Ureter (tissue), 1 donor: ENCODE results near the gene RPA3. TPM values are rescaled to one million over a fixed set of nuclear protein-coding genes. Genes with fewer than 3 reads are reported as not detected.

Experiments used
- DNase-seq: peaks from one replicate; pipeline ENCODE4 v3.0.0-alpha.2; 2020; ENCODE audit warnings: low spot score
- total RNA-seq: library from RNA; stranded (reverse); gene quantifications from one replicate; pipeline ENCODE4 v1.2.4, GENCODE V29; 2023
- donor health status: DM: yes; HTN: yes; CAD: no.

Gene RPA3
- total RNA-seq, 1 donor from 2014 or later, result 23.2 TPM

GRCh38 chr7:7607010-7607409, 111.4 kb downstream of the RPA3 start:
- no peak for DNase-seq

GRCh38 chr7:7596176-7596575, 122.2 kb downstream of the RPA3 start:
- no peak for DNase-seq

GRCh38 chr7:7595451-7595850, 123.0 kb downstream of the RPA3 start:
- DNase-seq, result no peak

Other genes starting within 250 kb of the RPA3 start
- 3.7 TPM for gene COL28A1, start 182.7 kb downstream of the RPA3 start, total RNA-seq
- 49.5 TPM for gene MIOS, start 151.7 kb downstream of the RPA3 start, total RNA-seq
- gene UMAD1, start 77.9 kb downstream of the RPA3 start, total RNA-seq, result 19.2 TPM